ENCODE data around the gene RBMS2.

- TF ChIP-seq CTCF (IDR thresholded peaks at IDR 0.05), result no peak
- no peak for TF ChIP-seq ZFX (IDR thresholded peaks at IDR 0.05; ENCODE audit: borderline replicate concordance)
These were observed 82.7 kb downstream of the RBMS2 start for GRCh38 chr12:56604355-56604754.
